Measurements from ENCODE around the gene PRICKLE2.

GRCh38 chr3:64097920-64098319, 127.3 kb downstream of the PRICKLE2 start:
- TF ChIP-seq POLR2A (IDR thresholded peaks at IDR 0.05; ENCODE audit: low read depth, low read length) (no peak), EZH2 (IDR thresholded peaks at IDR 0.05; ENCODE audit: borderline replicate concordance, low read depth, low read length, severe bottlenecking) (no peak), MYC (IDR thresholded peaks at IDR 0.05; ENCODE audit: low read depth, low read length) (no peak), POLR2AphosphoS5 (IDR thresholded peaks at IDR 0.05; ENCODE audit: insufficient read depth, low read depth, low read length) (no peak), FOS (IDR thresholded peaks at IDR 0.05; ENCODE audit: borderline replicate concordance, insufficient read depth, low read length) (no peak), MAX (IDR thresholded peaks at IDR 0.05; ENCODE audit: insufficient read depth, insufficient read length) (no peak)
- TF ChIP-seq, protein P1, sequence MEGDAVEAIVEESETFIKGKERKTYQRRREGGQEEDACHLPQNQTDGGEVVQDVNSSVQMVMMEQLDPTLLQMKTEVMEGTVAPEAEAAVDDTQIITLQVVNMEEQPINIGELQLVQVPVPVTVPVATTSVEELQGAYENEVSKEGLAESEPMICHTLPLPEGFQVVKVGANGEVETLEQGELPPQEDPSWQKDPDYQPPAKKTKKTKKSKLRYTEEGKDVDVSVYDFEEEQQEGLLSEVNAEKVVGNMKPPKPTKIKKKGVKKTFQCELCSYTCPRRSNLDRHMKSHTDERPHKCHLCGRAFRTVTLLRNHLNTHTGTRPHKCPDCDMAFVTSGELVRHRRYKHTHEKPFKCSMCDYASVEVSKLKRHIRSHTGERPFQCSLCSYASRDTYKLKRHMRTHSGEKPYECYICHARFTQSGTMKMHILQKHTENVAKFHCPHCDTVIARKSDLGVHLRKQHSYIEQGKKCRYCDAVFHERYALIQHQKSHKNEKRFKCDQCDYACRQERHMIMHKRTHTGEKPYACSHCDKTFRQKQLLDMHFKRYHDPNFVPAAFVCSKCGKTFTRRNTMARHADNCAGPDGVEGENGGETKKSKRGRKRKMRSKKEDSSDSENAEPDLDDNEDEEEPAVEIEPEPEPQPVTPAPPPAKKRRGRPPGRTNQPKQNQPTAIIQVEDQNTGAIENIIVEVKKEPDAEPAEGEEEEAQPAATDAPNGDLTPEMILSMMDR (IDR thresholded peaks at IDR 0.05; ENCODE audit: extremely low read depth in 1 of 2, insufficient read depth in 1 of 2, low read depth in 1 of 2, low read length in 2 of 2) = no peak
